HUDEP-2 (cell line): Measurements from ENCODE around the gene CYP19A1.
"Not testable (repeated sequence)": the region's sequence is repeated elsewhere in the genome, so short reads cannot be mapped to it uniquely, and the experiment has no call there.

Source experiments
- DNase-seq, 76 experiments: peaks; one replicate each; lab custom pipeline; 2025; ENCODE audit not compliant: unreplicated experiment in 76 of 76; lab: John Stamatoyannopoulos, UW

Gene CYP19A1

DNA sequence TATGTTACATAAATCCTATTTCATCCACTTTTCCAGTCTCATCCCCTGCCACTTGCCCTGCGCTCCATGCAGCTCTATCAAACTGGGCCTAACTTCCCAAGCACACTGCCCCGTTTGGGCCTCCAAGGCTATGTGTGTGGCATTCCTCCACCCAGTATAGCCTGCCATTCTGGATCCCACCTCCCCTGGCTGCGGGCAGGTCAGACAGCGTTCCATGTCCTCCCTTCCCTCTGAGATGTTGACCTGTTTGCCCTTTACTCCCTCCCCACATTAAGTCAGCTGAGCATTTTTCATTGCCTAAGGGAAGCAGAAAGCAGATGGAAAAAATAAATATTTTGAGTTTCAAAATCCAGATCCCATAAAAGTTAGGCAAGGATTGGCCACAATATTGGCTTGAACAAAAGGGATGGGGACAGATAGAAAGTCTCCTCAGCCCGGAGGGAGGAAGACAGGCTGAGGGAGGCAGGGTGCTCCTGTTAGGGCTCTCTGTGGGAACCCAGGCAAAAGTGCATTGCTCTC is 73.3 kb downstream of the CYP19A1 start:
- DNase-seq: no peak

DNA sequence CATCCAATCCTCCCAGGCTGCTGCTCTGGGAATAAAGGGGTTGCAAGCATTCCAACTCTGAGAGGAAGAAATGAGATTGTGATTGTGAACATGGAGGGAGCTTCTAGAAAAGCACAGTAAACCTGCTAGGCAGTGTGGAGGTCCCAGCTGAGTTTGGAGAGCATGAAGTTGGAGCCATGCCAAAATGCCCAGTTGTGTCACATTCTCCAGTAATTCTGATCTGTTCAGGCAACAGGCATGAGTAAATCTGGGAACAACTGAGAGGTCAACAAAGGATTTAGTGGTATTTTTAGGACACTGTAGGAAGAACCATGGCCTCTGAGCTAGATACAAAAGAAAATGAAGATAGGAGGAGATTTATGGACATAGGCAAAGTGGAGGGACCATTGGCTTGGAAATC is 74.7 kb downstream of the CYP19A1 start:
- no peak for DNase-seq

DNA sequence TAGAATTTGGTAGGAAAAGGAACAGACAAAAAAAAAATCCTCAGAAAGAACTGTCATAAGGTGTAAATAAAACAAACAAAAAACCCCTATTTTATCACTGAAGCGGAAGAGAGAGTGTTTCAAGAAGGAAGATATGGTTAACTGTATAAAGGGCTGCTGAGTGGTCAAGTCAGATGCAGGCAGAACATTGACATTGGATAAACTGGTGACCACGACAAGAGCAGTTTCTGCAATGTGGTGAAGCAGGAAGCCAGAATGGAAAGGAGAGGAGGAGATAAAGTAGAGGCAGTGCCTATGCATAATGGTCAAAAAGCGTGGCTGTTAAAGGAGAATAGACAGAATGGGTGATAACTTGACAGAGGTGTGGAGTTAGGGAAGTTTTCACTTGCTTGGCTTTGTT is 75.3 kb downstream of the CYP19A1 start:
- DNase-seq: no peak

DNA sequence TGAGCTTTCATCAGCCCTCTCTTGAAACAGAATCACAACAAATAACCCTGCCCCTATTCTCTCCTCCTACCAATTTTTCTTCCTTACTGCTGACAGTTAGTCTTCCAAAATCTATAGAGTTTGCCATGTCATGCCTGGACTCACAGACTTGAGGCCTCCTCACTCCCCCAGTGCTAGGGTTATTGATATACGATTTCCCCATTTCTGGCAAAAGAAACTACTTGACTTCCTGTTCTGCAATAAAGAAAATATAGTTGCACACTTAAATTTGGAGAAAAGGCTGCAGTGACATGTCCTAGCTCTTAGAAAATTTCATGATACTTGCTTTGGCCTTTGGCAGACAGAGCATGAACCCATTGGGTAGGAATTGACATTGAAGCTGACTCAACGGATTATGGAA is 75.9 kb downstream of the CYP19A1 start:
- DNase-seq: no peak

DNA sequence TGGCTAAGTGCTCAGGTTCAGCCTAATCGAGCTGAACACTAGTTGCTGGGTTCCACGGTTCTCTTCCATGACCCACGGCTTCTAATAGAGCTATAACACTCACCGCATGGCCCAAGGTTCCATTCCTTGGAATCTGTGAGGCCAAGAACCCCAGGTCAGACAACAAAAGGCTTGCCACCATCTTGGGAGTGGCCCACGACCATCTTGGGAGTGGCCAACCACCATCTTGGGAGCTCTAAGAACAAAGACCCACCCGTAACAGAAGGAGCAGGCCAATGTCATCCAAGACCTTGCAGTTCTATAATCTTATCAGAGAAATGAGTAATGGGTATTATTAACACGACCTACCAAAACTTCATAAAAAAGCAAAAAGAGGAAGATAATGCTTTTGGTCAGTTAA is 77.3 kb downstream of the CYP19A1 start:
- DNase-seq: not testable (repeated sequence)

DNA sequence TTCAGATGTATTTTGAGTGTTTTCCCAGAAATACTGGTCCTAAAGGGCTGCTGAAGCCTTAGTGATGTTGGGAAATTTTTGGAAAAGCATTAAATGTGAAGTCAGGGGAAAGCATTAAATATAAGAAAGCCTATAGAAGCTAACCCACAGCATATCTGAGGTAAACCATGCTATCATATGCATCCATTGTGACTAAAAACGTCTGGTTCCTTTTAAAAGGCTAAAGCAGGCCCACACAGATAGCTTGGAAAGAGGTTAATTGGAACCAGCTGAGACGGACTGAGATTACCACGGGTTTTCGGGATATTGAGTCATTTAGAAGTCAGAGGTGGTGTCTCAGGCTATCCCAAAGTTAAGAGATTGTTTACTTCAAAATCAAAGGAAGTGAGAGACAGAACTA is 78.2 kb downstream of the CYP19A1 start:
- DNase-seq: no peak

DNA sequence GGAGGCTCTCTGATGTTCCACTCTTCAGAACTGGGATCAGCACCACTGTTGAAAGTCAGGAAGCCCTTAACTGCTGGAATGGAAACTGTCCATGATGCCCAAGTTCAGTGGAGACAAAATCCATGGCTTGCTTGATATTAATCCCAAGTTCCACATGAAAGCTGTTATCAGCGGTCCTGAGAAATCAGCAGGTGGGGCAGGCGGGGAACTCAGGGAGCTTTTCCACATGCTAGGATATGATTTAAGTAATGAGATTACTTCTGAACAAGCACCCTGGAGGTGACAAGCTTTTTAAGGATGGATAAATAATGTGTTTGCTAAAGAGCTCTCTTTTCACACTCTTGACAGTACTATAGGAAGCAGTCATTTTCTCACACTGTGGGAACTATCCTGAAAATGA is 82.9 kb downstream of the CYP19A1 start:
- DNase-seq: no peak

DNA sequence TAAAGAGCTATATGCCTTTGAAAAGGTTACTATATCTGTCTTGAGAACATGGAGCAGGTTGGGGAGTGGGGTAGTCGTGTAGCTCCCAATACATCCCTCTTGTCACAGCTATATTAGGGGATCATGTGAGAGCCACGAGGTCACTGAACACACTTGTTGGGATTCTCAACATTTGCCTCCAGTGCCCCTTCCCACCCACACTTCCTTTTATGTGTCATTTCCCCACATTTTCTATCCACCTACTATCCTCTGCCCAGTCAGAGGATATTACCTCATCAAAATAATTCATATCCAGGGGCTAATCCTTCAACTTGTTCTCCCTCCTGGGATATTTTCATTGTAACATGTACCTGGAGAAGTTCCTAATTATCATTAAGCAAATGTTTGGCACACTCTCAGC is 85.0 kb downstream of the CYP19A1 start:
- DNase-seq: no peak

DNA sequence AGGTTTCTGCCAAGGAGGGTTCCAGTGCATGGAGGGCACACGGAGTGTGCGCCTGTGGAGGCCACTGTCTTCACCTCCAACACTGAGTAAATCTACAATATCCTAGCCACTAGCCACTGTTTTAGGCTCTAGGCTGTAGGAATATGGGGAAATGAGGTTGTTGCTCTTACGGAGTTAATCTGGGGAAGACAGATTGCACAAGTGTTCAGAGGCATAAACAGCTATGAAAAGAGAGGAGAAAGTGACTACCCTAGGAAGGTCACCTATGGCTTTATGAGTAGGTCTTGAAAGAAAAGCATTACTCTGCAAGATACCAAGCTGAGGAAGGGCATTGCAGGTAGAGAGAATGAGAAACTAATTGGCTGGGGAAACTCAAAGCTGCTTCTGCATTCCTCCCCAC is 85.7 kb downstream of the CYP19A1 start:
- DNase-seq: no peak

DNA sequence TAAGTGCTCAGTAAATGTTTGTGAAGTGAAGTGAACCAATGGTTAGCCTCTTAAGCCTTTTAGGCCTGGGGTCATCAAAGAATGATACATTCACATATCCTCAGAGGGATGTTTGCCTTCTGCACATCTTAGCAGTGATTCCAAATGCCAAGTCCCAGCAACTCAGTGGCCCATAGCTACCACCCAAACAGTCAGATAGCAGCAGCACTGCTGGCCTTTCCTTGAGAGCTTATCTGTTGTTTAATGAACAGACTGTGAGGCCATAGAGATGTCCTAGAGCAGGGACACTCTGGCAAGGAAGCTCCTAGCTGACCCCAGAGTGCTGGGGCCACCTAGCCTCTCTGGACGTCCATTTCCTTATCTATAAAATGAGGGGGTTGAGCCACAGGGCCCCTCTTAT is 86.8 kb downstream of the CYP19A1 start:
- peak in 1 of 76 experiments; percentile 5 for DNase-seq

DNA sequence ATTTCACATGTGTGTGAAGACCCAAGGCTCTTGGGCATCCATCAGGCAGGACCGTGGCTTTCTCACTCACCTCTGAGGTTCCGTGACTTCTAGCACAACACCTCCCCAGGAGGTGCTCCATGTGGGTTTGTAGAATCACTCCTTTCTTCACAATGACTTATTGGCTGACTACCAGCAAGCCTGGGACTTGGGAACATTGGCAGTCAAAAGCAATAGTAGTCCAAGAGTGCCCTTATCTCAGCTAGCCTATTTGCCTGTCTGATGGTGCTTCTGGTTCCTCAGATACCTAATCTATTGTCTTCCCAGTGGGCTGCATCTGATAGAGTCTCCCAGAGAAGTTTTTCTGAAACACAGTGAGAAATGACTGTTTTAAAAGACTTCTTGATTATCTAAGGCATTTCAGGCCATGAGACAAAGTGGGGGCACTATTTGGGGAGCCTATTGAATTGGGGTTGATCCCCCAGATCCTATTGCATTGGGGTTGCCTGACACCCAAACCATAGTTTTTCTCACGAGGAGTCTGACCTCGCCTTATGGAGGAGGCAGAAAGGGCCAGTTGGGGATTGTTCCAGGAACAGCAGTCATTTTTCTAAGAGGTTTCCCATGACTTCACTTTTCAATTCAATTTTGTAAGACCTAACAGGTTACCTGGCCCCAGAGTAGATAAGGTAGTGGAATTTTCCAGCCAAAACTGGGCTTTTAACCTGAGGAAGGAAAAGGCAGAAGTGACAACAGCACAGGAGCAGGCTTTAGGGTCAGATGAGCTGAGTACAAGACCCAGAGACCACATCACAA is 88.0 kb downstream of the CYP19A1 start:
- peak in 1 of 76 experiments; percentile 1 for DNase-seq

DNA sequence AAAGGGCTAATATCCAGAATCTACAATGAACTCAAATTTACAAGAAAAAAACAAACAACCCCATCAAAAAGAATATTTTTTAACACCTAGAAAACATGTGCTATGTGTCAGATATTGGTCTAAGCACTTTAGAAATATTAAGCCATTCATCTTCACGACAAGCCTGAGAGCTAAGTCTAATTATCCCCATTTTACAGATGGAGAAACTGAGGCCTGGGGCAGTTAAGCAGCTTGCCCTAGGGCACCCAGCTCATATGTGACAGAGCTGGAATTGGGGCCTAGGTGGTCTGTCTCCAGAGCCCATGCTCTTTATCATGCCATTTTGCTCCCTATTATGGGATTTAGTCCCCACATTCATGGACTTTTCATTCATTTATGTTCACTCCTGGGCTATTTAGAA is 92.8 kb downstream of the CYP19A1 start:
- no peak for DNase-seq

DNA sequence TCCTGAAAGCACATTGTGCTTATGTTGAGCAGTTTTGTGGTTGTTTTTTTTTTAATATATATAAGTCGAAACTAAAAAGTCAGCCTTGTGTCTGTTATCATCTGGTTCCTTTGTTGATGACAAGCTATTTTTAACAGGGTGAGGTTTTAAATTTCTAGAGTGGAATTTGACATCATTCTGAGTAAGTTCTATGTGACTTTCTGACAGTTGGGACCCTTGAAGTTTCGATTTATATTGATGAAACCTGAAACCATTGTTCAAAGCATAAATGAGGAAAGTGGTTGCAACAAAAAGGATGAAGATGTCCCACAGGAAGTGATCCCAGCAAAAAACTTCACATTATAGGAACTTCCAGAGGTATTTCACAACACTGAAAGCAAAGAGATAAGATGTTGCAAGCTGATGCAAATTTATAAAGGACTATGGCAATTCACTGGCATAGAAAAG is 94.0 kb downstream of the CYP19A1 start:
- DNase-seq: no peak

DNA sequence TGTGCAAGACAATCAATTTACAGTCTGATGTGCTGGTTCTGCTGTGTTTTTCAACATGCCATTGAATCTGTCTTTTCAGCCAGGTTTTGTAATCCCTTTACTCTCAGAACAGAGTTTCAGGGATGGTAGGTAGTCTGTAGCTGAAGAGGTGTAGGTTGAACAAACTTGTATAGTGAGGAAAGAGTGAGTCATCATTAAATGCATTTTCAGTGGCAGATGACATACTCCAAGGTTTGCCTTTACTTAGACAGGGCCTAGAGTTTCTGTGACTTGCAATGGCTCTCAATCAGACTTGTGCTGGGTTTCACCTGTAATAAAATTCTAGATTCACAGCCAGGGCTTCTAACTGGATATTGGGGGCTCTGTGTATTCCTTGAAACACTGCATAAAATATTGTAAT is 94.6 kb downstream of the CYP19A1 start:
- no peak for DNase-seq

DNA sequence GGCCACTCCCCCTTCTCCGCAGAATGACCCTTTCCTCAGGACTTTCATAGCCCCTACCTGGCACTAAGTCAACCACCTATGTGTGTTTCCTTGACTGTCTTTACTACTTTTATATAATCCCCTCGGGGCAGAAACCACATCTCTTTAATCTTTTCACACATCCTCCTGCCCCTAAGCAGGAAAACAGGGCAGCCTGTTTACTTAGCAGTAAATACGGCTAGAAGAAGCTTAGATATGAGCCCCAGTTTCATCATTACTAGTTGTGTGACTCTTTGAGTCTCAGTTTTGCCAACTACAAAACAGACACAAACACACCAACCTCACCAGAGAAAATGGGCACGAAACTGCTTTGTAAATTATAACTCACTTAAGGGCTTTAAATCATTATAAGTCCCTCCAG is 98.3 kb downstream of the CYP19A1 start:
- no peak for DNase-seq

DNA sequence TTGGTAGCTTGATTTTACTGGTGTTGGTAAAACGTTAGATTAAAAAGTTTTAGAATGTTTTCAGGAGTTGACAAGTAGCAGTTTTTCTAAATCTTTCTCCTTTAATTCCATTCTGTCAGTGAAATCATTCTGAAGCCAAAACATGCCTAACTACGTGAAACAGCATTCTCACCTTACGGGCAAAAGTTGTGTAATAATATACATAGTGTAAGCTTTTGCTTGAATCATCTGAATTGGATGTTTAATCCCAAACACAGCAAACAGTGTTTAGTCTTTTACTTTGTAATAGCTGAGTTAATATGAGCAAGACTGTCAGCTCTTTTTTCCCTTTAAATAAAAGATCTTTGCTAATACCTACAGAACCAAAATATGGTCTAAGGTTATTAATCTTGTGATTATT is 100.6 kb downstream of the CYP19A1 start:
- no peak for DNase-seq

DNA sequence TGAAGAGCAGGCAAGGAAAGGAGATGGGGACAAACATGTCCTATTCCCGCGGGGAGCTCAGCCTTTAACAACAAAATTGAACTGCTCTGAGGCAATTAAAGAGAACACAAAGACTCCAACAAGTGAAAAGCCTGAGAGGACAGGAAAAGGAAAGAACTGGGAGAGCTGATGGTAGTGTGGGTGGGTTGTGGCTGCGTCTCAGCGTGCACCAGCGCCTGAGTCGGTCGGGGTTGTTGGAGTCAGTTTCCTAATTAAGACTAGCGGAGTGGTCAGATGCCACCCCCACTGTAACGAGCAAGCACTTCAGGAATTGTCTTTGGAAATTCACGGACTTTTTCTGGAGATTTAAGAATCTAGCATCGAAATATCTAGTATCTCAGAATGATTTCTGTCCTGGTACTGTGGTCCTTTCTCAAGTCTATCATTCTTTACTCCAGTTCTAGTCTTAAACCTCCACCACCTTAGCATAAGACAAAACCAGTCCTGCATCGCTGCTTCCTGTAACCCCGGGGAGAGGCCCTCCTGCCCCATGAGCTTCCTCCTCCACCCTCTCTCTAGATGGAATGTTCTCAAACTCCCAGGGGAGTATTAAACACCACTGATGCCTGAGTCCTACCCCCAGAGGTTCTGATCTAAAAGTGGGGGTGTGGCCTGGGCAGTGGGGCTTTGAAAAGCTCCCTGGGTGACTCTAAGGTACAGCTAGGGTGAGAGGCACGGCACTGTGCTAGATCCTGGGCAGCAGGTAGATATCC is 104.0 kb downstream of the CYP19A1 start:
- no peak for DNase-seq

DNA sequence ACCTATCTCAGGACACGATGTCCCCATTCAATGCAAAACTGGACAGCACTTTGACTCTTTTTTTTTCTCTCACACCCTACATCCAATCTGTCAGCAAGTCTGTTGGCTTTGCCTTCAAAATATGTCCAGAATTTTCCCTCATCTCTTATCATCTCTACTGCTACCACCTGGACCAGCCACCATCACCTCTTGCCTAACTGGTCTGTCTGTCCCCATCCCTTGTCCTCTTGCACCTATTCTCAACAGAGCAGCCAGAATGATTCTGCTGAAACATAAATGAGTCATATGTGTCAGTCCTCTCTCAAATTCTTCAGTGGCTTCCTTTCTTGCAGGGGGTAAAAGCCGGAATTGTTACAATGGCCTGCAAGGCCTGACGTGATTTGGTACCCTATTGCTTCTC is 105.8 kb downstream of the CYP19A1 start:
- DNase-seq: no peak

DNA sequence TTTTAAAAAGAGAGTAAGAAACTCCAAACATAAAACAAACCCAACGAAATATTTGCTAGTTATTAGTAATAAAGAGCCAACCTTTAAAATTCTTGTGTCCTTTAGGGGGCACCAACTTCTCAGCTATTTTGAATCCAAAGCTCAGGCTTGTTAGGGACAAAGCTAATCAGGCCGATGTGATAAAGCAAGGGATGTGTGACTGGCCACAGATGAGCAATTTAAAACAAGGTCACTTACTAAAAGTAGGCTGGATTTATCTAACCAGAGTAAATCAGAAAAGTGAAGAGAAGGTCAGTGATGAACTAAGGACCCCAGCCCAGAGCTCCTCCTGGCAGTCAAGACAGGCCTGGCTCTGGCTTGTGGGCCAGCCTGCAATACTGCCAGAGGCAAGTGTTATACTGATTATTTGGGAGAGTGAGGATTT is 108.5 kb downstream of the CYP19A1 start:
- DNase-seq: peak in 1 of 76 experiments; percentile 2

DNA sequence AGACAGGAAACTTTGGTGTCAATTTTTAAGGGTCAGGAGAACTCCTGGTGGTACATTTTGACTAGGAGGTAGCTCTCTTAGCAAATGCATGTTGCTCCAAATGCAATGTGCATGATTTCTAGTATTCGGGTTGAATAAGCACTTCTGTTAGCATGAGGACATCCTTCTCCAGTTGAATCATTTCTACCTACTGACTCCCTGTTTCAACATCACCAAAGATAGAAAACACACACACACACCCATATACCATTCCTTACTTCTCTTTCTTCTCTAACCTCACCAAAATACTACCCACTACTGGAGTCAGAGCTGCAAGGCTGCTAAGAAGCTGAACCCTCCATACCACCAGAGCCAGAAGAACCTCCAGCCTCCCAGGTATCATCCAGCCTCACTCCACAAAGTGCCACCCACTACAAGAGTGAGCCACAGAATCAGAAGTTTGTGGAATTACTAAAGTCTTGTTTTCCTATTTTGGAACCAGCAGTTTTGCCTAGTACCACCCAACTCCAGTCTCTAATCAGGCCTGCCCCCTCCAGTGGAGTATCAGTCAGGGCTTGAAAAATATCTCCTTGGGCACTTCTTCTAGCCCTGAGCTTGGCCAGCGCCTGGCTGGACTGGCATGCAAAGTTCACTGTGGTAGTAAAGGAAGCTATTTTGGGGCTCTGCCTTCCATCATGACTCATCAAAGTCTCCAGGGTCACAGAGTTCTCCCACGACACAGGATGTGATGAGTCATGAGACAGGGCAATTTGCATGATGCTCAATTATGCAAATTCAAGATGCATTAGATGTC is 110.3 kb downstream of the CYP19A1 start:
- DNase-seq: peak in 23 of 76 experiments; percentile 1 to 42 (median 14)

DNA sequence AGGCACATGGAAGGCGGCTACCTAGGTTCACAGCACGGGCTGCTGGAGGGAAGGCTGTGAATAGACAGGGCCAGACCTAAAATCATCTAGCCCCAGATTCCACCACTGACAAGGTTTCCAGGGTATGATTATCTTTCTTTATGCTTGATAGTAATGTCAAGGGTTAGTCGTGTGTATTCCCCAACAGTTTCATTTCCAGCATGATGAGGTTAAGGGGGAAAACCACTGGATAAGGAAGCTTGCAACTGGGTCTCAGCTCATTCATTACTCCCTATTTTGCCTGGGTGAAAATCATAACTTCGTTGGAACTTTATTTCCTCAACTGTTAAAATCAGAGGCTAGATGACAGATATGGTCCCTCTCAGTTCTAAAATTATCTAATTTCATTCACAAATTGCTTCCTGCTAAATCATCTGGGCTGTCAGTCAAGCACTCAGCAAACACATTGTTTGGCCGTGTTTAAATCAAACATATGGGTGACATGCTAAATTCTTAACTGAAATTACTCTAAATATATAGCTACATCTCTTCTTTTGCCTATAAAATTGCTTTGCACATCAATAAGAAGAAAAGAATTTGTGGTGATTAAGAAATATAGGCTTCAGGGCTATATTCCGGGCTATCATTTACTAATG is 111.7 kb downstream of the CYP19A1 start:
- no peak for DNase-seq
